GM18873 (cell line): ENCODE data around the gene ZFYVE26.

Experiments
- ATAC-seq: cut with Tn5 transposase; IDR thresholded peaks from one replicate; pipeline ENCODE4 v1.9.1; 2021; ENCODE audit warnings: mild to moderate bottlenecking, moderate library complexity, moderate number of reproducible peaks; ENCODE audit not compliant: unreplicated experiment, low FRiP score

Gene ZFYVE26

DNA sequence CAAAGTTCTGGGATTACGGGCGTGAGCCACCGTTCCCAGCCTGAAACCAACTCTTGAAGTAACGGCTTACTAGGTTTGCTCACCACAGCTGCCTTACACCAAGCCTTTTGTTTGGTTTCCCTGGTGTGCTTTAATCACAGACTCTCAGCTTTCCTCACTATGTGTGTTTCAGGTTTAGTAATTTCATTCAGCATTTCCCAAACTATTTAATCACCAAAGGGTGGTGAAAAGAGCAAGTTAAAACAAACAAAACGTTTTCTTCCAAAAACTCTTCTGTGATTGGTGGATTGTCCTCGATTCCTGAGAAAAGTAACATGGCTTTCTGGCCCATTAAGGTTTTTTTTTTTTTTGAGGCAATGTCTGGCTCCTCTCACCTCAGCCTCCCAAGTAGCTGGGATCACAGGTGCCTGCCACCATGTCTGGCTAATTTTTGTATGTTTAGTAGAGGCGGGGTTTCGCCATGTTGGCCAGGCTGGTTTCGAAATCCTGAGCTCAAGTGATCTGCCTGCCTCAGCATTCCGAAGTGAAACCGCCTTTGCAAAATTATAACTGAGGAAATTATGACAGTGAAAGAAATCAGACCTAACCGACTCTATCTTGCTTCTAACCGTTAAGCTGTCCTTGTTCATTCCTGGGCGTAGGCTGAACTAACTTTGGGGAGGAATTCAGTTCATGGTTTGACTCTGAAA, 1.5 kb upstream of the ZFYVE26 start:
- ATAC-seq, result no peak

DNA sequence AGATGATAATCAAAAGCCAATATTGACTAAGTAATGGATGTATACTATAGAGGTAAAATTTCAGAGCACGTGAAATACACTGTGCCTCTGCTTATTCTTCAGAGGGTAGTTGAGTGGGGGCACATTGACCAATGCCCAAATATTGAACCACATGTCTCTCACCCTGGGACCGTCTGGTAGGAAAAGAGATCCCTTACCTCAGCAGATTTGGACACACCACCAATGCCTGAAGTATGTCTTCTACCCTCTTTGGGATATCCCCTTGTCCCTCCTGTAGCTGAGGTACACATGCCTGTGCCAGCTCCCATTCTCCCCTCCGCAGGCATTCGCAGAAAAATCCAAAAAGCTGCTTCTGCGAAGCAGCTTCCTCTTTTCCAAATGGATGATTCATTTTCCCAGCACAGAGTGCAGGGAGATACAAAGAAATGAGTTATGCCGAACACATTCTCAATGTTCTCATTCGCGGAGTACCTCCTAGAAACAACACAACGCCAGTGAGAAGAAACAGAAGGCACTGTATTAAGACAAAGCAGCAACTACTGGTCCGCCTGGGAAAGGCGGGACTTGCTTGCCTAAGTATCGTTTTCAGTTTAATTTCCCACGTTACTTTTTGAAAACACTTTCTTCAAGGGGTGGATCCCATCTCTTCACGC, 691 bp downstream of the ZFYVE26 start:
- ATAC-seq, result no peak

DNA sequence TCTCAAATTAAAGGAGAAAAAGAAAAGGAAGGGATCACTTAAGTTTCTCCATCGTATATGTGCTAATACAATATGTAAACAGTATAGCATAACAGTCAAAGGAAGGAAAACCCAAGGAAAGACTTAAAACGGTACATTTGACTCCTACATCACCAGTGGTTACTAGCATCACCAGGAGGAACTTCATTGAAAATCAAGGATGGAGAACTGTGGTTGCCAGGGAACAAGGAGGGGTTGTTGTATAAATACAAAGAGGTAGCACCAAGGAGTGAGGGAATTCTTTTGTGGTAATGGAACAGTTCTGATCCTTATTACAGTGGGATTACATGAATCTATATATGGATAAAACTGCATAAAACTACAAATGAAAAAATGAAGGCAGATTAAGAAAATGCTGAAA, 1.6 kb downstream of the ZFYVE26 start:
- ATAC-seq, result no peak

GRCh38 chr14:67806246-67806645, 10.1 kb downstream of the ZFYVE26 start:
- no peak for ATAC-seq

DNA sequence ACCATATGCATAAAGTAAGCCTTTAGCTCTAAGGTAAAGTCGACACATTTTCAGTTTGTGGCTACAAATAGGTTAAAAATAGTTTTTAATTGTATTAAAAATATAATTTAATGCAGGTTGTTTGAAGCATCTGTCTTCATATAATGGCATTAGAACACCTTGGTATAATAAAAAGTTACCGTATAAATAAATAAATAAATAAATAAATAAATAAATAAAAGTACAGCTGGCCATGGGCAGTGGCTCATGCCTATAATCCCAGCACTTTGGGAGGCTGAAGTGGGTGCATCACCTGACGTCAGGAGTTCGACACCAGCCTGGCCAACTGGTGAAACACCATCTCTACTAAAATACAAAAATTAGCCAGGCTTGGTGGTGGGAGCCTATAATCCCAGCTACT, 15.6 kb downstream of the ZFYVE26 start:
- ATAC-seq, result no peak

GRCh38 chr14:67798731-67799130, 17.7 kb downstream of the ZFYVE26 start:
- ATAC-seq, result no peak

GRCh38 chr14:67787673-67788072, 28.7 kb downstream of the ZFYVE26 start:
- ATAC-seq, result no peak

DNA sequence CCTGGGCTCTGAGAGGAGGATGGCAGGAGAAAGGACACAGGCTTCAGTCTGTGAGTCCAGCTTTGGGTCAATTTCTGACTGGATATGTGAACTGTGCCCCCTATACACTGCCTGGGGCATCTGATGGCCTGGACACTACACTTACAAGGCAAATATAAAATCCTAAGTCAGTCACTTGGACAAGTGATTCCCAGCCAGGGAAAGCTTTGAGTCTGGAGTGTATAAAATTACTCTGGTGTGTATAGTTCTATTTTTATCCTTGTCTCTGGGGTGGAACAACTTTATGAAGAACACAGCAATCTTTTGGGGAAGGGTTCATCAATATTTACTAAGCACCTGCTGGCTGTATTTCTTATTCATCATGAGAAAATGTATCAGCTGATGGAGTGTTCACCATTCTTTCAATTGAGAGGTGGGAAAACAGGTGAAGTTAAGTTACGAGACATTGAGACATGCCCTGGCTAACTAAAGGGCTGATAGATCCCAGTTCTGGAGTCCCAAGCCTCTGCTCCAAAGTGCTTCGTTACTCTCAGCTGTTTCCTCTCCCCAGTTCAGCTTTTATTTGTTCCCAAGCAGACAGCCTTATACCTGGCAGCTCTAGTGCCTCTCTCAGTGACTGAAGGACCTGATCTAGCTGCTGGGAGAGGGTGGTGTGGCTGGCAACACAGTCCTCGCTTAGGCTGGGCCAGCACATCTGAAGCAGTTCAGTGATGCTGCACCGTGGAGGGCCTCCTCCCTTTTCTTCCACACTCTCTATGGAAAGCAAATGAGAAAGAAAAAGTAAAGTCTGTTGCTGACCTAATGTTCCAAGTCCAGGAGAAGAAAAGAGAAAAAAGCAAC, 30.9 kb downstream of the ZFYVE26 start:
- no peak for ATAC-seq

DNA sequence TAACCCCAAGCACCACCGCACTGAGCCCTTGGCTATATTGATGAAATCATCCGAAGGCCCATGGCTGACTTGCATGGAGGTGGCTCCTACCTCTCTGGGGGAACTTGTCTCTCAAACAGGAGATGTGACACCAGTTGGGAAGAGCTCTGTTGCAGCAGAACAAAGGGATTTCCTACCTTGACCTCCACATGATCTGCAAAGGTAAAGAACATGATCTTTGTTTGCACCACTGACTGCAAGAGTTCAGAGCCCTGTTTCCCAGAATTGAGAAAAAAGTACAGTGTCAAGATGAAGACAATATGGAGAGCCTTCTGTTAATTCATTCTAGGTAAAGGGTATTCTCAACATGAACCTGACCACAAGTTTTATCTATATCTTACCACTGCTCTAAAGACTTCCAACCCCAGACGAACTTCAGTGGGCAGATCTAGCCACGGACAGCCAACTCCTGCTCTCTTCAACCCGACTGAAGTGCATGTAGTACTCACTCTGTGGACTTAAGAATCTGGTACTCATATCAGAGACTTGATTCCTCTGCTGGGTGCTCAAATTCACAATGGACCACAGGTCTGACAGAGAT, 32.1 kb downstream of the ZFYVE26 start:
- no peak for ATAC-seq

DNA sequence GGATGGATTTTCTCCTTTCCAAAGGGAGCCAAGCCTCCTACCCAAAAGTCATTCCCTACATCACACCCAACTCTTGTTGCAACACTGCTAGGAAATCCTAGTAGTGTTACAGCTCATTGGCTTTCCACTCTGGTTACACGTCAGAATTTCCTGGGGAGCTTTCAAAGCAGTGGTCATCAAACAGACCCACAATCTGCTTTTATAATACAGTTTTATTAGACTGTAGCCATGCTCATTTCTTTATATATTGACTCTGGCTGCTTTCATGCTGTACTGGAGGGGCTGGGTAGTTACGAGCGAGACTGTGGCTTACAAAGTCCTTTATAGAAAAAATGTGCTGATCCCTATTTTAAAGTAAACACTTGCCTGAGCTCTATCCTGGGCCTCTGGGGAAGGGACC, 34.3 kb downstream of the ZFYVE26 start:
- no peak for ATAC-seq

GRCh38 chr14:67778792-67779191, 37.6 kb downstream of the ZFYVE26 start:
- ATAC-seq, result no peak

GRCh38 chr14:67776653-67777322, 39.6 kb downstream of the ZFYVE26 start:
- ATAC-seq, result no peak

DNA sequence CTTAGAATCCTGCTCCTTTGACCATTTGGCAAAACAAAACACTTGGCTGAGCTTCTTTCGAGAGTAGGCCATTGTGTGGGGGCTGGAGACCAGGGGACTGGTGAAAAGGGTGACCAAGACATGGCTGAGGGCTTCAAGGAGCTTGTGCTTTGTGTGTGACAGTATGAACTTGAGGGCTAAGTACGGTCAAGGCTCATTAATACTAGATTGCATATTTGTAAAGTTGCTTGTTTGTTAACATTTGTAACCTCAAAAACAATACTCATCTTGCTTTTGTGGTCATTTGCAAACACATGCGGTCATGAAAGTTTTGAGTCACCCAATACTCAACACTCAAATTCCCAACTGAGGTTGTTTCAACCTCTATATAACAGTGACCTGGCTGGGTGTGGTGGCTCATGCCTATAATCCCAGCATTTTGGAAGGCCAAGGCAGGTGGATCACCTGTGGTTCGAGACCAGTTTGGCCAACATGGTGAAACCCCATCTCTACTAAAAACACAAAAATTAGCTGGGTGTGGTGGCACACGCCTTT, 42.5 kb downstream of the ZFYVE26 start:
- no peak for ATAC-seq

DNA sequence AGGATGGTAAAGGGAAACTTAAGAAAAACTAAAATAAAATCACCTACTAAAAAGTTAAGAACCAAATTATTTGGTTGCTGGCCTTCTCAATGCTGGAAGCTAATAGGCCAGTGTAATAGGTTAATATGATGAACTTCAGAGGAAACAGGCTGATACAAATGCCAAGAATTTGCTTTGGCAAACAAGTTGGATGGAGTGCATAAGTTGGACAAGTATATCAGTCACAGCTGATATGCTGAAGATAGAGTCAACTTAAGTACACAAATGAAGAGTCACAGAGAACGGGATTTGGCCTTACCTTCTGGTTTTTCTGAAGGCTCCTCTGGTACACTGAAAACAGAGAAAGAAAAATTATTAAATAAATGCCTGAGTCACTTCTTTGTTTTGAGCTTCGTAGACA, 48.2 kb downstream of the ZFYVE26 start:
- ATAC-seq, result no peak

DNA sequence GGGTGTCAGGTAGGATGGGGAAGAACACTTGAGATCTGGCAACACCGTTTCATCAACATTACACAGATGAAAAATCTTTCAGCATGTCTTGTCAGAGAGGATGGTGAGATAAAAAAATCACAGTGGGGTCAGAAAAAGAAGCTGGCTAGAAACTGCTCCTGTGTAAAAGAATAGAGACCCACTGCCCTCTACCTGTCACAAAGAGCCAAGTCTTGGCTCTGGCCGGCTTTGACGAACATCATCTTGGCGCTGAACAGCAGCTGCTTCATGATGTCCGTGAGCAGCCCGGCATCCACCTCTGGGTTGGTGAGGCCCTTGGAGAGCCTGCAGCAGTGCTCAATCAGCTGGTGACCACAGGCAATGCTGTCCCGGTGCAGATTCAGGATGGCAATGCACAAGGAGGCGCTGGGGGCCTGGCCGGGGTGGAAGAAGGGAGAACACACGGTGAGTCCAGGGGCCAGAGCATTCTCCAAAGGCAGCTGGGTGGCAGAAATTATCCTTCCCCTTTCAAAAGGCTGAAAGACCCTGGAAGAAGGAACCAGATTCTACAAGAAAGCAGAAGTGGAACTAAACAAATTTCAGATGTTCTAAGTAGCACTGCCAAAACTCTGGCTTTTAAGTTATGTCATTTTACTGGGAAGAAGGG, 50.2 kb downstream of the ZFYVE26 start:
- no peak for ATAC-seq

DNA sequence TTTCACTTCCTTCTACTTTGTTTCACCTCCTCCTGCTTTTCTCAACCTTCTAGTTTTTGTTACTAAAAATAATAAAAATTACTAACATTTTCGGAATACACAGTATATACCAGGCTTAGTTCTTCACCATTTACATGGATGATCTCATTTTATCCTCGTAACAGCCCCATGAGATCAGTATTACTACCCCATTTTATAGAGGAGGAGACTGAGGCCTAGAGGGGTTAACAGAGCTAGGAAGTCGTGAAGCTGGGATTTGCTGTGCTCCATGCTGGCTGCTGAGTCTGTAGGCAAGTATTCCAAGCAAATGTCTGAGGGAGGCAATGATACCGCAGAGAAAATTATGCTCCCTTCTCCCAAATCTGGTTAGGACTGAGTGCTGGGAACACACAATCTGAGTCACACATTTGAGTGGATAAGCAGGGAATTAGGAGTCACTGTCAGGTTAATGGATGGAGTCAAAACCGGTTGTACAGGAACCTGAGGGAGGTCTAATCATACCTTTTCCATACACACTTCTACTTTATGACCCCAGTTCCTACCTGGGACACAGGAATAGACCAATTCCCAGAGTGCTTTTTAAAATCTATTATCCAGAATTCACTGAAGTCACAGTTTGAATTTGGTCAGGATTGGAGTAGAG, 51.1 kb downstream of the ZFYVE26 start:
- no peak for ATAC-seq

DNA sequence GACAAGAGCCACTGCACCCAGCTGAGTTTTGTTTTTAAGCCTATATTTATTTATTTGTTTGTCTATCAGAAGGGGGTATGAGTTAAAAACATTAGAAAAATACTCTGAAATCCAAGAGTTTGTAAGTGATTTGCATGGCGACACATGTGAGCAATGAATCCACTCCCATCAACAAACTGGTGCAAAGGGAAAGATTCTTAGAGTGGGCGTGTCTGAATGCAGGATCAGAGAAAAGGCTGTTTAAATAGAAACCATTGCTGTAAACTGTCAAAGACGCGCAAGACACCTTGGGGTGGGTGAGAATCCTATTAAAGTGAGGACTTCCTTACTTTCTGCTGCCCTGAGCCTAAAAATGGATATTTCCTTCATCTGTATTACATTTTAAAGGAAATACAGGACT, 51.9 kb downstream of the ZFYVE26 start:
- no peak for ATAC-seq

- ATAC-seq, result no peak
Observed at GRCh38 chr14:67763158-67763822, 53.1 kb downstream of the ZFYVE26 start.

DNA sequence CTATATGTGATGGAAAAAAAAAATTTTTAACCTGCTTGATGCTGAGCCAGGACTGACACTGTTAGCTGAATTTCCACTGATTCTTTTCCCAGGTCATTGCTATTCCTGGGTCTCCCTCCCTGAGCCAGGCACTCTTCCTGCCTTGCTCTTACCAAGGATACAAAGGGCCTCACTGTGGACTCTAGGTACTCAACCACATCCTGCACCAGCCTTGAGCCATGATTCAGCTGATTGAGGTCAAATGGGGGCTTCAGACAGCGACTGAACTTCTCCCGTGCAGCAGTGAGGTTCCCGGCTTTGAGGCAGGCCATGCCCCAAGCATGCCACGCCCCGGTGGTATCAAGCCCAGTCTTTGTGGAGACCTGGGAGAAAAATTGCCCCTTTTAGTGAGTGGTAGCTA, 54.3 kb downstream of the ZFYVE26 start:
- no peak for ATAC-seq
